ENCODE results near the gene MAPKAP1.

GRCh38 chr9:125415583-125416460 lies 291.2 kb downstream of the MAPKAP1 start:
- no peak for TF ChIP-seq CTCF (IDR thresholded peaks at IDR 0.05)
- TF ChIP-seq POLR2A (IDR thresholded peaks at IDR 0.05): no peak

All from vagina (tissue), 2 donors.